OCI-LY1 (cell line): Measurements from ENCODE around the gene ADGRG1.

ENCODE experiments used
- CTCF ChIP-seq: fragments of 200-600 bp; sonication (generic), shearing (Covaris generic); IDR thresholded peaks from 2 replicates; pipeline ENCODE4 v1.5.1; 2017; ENCODE audit warnings: mild to moderate bottlenecking, antibody characterized with exemption, low read length, moderate library complexity, mixed read lengths
- EZH2 ChIP-seq: fragments of 200-600 bp; sonication (generic), shearing (Covaris generic); IDR thresholded peaks from 2 replicates; pipeline ENCODE4 v1.8.0; 2017; ENCODE audit warnings: borderline replicate concordance, mixed run types, mild to moderate bottlenecking, antibody characterized with exemption, low read length, moderate library complexity, mixed read lengths

- no peak for TF ChIP-seq CTCF
- TF ChIP-seq EZH2 = no peak
These were observed 35.8 kb upstream of the ADGRG1 start for GRCh38 chr16:57592591-57593003.
